SK-N-SH treated with all-trans-retinoic acid at 6 μM for 48 hours (cell line): ENCODE measurements around the gene TMBIM1.

ENCODE experiments used
- ATAC-seq: fragments of 200-7000 bp; cut with Tn5 transposase; 3 replicates; pipeline ENCODE4 v1.9.1; 2020; ENCODE audit warnings: mild to moderate bottlenecking, moderate library complexity
- ARNTL ChIP-seq: fragments of 450-650 bp; formaldehyde crosslinking; IDR thresholded peaks from 2 replicates; pipeline ENCODE4 v1.5.0; 2020; ENCODE audit warnings: low read depth, mild to moderate bottlenecking, moderate library complexity, borderline replicate concordance
- BACH2 ChIP-seq: fragments of 250-450 bp; sonication (Bioruptor Pico); IDR thresholded peaks from 2 replicates; pipeline ENCODE4 v1.9.0; 2021; ENCODE audit warnings: mild to moderate bottlenecking, borderline replicate concordance
- CSDC2 ChIP-seq: fragments of 250-450 bp; sonication (Bioruptor Pico); IDR thresholded peaks from 2 replicates; pipeline ENCODE4 v1.5.0; 2020; ENCODE audit warnings: mild to moderate bottlenecking, moderate library complexity
- CSRNP3 ChIP-seq: fragments of 250-450 bp; sonication (Bioruptor Pico); IDR thresholded peaks from 2 replicates; pipeline ENCODE4 v1.5.1; 2021; ENCODE audit warnings: mild to moderate bottlenecking, moderate library complexity
- ESRRG ChIP-seq: fragments of 250-450 bp; sonication (Bioruptor Pico); IDR thresholded peaks from 2 replicates; pipeline ENCODE4 v1.6.1; 2021; ENCODE audit warnings: mild to moderate bottlenecking
- GLIS3 ChIP-seq: fragments of 250-450 bp; sonication (Bioruptor Pico); IDR thresholded peaks from 2 replicates; pipeline ENCODE4 v1.5.0; 2020; ENCODE audit warnings: mild to moderate bottlenecking, moderate library complexity
- ISL1 ChIP-seq: fragments of 250-450 bp; sonication (Bioruptor Pico); IDR thresholded peaks from 2 replicates; pipeline ENCODE4 v2.1.2; 2022; ENCODE audit warnings: mild to moderate bottlenecking, moderate library complexity
- OSR1 ChIP-seq: fragments of 250-450 bp; sonication (Bioruptor Pico); IDR thresholded peaks from 2 replicates; pipeline ENCODE4 v1.8.0; 2022; ENCODE audit warnings: moderate library complexity, mild to moderate bottlenecking, inconsistent platforms
- POU6F1 ChIP-seq: fragments of 250-450 bp; sonication (Bioruptor Pico); IDR thresholded peaks from 2 replicates; pipeline ENCODE4 v1.8.0; 2021; ENCODE audit warnings: low read depth, mild to moderate bottlenecking, moderate library complexity, borderline replicate concordance
- PPARA ChIP-seq: fragments of 250-450 bp; sonication (Bioruptor Pico); IDR thresholded peaks from 2 replicates; pipeline ENCODE4 v1.5.0; 2020; ENCODE audit warnings: mild to moderate bottlenecking, borderline replicate concordance
- RARB ChIP-seq: fragments of 250-450 bp; sonication (Bioruptor Pico); IDR thresholded peaks from 2 replicates; pipeline ENCODE4 v1.8.0; 2021; ENCODE audit warnings: mild to moderate bottlenecking, moderate library complexity
- SNAI2 ChIP-seq: fragments of 250-450 bp; sonication (Bioruptor Pico); IDR thresholded peaks from 2 replicates; pipeline ENCODE4 v1.5.0; 2020; ENCODE audit warnings: mild to moderate bottlenecking, moderate library complexity
- TCF4 ChIP-seq: fragments of 250-450 bp; sonication (Bioruptor Pico); IDR thresholded peaks from 2 replicates; pipeline ENCODE4 v1.8.0; 2021; ENCODE audit warnings: mild to moderate bottlenecking, moderate library complexity, borderline replicate concordance
- TOX ChIP-seq: fragments of 250-450 bp; sonication (Bioruptor Pico); IDR thresholded peaks from 2 replicates; pipeline ENCODE4 v1.8.0; 2021; ENCODE audit warnings: mild to moderate bottlenecking, moderate library complexity, borderline replicate concordance
- TSHZ2 ChIP-seq: fragments of 250-450 bp; sonication (Bioruptor Pico); IDR thresholded peaks from 2 replicates; pipeline ENCODE4 v1.5.0; 2020; ENCODE audit warnings: mild to moderate bottlenecking, moderate library complexity
- ZC3H10 ChIP-seq: fragments of 250-450 bp; sonication (Bioruptor Pico); IDR thresholded peaks from 2 replicates; pipeline ENCODE4 v1.5.1; 2021; ENCODE audit warnings: mild to moderate bottlenecking, moderate library complexity
- ZFP30 ChIP-seq: fragments of 450-650 bp; formaldehyde crosslinking; IDR thresholded peaks from 2 replicates; pipeline ENCODE4 v1.5.0; 2022; ENCODE audit warnings: mild to moderate bottlenecking, moderate library complexity
- ZNF565 ChIP-seq: fragments of 450-650 bp; formaldehyde crosslinking; conservative IDR thresholded peaks from 2 replicates; pipeline ENCODE4 v1.5.0; 2020; ENCODE audit warnings: low read depth, mild to moderate bottlenecking, moderate library complexity
- ZNF70 ChIP-seq: fragments of 450-650 bp; formaldehyde crosslinking; IDR thresholded peaks from 2 replicates; pipeline ENCODE4 v1.5.0; 2020; ENCODE audit warnings: mild to moderate bottlenecking, moderate library complexity
- ZNF8 ChIP-seq: fragments of 450-650 bp; formaldehyde crosslinking; IDR thresholded peaks from 2 replicates; pipeline ENCODE4 v1.5.0; 2020; ENCODE audit warnings: mild to moderate bottlenecking, moderate library complexity
- TF ChIP-seq, protein P1 (sequence below): fragments of 250-450 bp; sonication (Bioruptor Pico); IDR thresholded peaks from 2 replicates; pipeline ENCODE4 v1.5.1; 2020; ENCODE audit warnings: low read depth, mild to moderate bottlenecking, moderate library complexity

Gene TMBIM1

GRCh38 chr2:218249691-218250090 is 42.6 kb downstream of the TMBIM1 start:
- TF ChIP-seq ZFP30 (CRISPR knock-in tag) (no peak), GLIS3 (CRISPR knock-in tag) (no peak), ISL1 (CRISPR knock-in tag) (no peak), TSHZ2 (CRISPR knock-in tag) (no peak), TOX (no peak), ZNF8 (no peak)
- TF ChIP-seq, protein P1, sequence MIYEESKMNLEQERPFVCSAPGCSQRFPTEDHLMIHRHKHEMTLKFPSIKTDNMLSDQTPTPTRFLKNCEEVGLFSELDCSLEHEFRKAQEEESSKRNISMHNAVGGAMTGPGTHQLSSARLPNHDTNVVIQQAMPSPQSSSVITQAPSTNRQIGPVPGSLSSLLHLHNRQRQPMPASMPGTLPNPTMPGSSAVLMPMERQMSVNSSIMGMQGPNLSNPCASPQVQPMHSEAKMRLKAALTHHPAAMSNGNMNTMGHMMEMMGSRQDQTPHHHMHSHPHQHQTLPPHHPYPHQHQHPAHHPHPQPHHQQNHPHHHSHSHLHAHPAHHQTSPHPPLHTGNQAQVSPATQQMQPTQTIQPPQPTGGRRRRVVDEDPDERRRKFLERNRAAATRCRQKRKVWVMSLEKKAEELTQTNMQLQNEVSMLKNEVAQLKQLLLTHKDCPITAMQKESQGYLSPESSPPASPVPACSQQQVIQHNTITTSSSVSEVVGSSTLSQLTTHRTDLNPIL (CRISPR knock-in tag): no peak
- TF ChIP-seq, all 23 proteins: peak for 0
- no peak for ATAC-seq

DNA sequence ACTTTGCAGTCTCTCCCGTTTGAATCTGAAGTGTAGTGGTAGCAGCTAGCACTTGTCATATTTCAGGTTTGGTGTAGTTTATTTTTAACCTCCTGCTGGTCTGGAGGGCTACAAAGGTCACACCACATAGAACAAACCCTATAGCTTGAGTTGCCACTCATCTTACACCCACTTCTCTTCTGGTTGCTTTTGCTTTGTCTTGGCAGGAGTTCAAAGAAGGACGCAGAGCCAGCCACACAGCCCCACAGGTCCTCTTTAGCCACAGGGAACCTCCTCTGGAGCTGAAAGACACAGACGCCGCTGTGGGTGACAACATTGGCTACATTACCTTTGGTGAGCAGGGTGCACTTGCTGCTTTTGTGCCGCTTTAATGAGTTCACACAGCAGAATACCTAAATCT is 47.1 kb downstream of the TMBIM1 start:
- ATAC-seq: no peak
- TF ChIP-seq ARNTL (no peak), TCF4 (no peak), ZC3H10 (CRISPR knock-in tag) (no peak), GLIS3 (CRISPR knock-in tag) (no peak), RARB (CRISPR knock-in tag) (no peak), PPARA (CRISPR knock-in tag) (no peak), ZFP30 (CRISPR knock-in tag) (no peak), ZNF8 (no peak), BACH2 (no peak), ZNF565 (no peak), POU6F1 (CRISPR knock-in tag) (no peak)
- TF ChIP-seq, protein P1 (CRISPR knock-in tag): no peak

DNA sequence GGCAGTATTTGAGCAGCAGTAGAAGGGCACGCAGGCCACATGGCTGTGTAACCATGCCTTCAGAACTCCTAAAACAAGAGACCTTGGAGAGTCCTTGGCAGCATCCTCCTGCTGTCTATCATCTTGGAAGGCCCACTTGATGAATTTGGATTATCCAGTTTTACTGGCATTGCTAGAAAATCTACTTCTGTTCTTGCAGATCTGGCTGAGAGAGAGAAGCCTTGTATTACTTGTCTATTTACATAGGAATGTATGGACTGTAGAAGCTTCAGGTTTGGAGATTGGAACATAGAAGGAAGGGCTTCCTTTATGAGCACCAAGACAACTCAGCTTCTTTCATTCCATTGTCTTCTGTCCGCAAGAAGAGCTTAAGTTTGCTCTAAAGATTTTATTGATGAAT is 47.6 kb downstream of the TMBIM1 start:
- ATAC-seq: no peak
- TF ChIP-seq ZNF70 (CRISPR knock-in tag) (no peak), RARB (CRISPR knock-in tag) (no peak), BACH2 (no peak)

GRCh38 chr2:218244204-218244603 is 48.1 kb downstream of the TMBIM1 start:
- TF ChIP-seq TSHZ2 (CRISPR knock-in tag) (no peak), GLIS3 (CRISPR knock-in tag) (no peak), SNAI2 (no peak), CSRNP3 (CRISPR knock-in tag) (no peak), ZFP30 (CRISPR knock-in tag) (no peak), OSR1 (CRISPR knock-in tag) (no peak), TCF4 (no peak), CSDC2 (CRISPR knock-in tag) (no peak), ESRRG (no peak), ARNTL (no peak), ZNF8 (no peak)
- ATAC-seq: no peak
